Keratinocyte (primary cell): ENCODE results near the gene EXOC4. TPM values are rescaled to one million over a fixed set of nuclear protein-coding genes. Genes with fewer than 3 reads are reported as not detected.

Experiments used
- DNase-seq: peaks from one replicate; pipeline ENCODE4 v3.0.0-alpha.2; 2011; ENCODE audit warnings: low read depth, missing footprints, low spot score
- FAIRE-seq: peaks from 2 replicates; lab custom pipeline; 2011; peaks lifted over from hg19 to GRCh38; lab: Jason Lieb, UNC
- H2AFZ ChIP-seq: 2 replicates; pipeline ENCODE4 v1.6.0; 2012; ENCODE audit warnings: low read length, control low read depth, inconsistent platforms; ENCODE audit not compliant: control insufficient read depth
- H3K27ac ChIP-seq: 2 replicates; pipeline ENCODE4 v1.5.1; 2011; ENCODE audit warnings: low read length; ENCODE audit not compliant: control insufficient read depth, insufficient read depth
- H3K27me3 ChIP-seq: 3 replicates; pipeline ENCODE4 v1.6.0; 2011; ENCODE audit warnings: low read length; ENCODE audit not compliant: control insufficient read depth, insufficient read depth; ENCODE audit errors: extremely low read depth
- H3K36me3 ChIP-seq, 2 experiments: 2 replicates in 1 of 2; 3 replicates in 1 of 2; pipeline ENCODE4 v1.5.1; 2011; ENCODE audit warnings: low read length in 2 of 2, mild to moderate bottlenecking in 1 of 2; ENCODE audit not compliant: control insufficient read depth in 2 of 2, insufficient read depth in 2 of 2; ENCODE audit errors: extremely low read depth in 1 of 2
- H3K4me1 ChIP-seq: 3 replicates; pipeline ENCODE4 v1.5.1; 2011; ENCODE audit warnings: low read length; ENCODE audit not compliant: control insufficient read depth, insufficient read depth; ENCODE audit errors: extremely low read depth
- H3K4me2 ChIP-seq: 3 replicates; pipeline ENCODE4 v1.6.0; 2011; ENCODE audit warnings: low read depth, low read length; ENCODE audit not compliant: control insufficient read depth, insufficient read depth; ENCODE audit errors: extremely low read depth
- H3K4me3 ChIP-seq, 3 experiments: fragments of 200-600 bp in 1 of 3; sonication (generic) in 1 of 3; 2 replicates in 2 of 3; 3 replicates in 1 of 3; pipeline ENCODE4 v1.5.1; 2011 to 2016; ENCODE audit warnings: low read length in 3 of 3, mild to moderate bottlenecking in 3 of 3, control low read depth in 2 of 3, inconsistent platforms in 1 of 3, low read depth in 1 of 3, mixed read lengths in 1 of 3, mixed run types in 1 of 3, moderate library complexity in 1 of 3; ENCODE audit not compliant: control insufficient read depth in 2 of 3, insufficient read depth in 2 of 3; ENCODE audit errors: extremely low read depth in 1 of 3
- H3K79me2 ChIP-seq: 2 replicates; pipeline ENCODE4 v1.6.0; 2012; ENCODE audit warnings: low read length; ENCODE audit not compliant: control insufficient read depth, insufficient read depth
- H3K9ac ChIP-seq: 3 replicates; pipeline ENCODE4 v1.6.0; 2011; ENCODE audit warnings: low read length; ENCODE audit not compliant: control insufficient read depth, insufficient read depth; ENCODE audit errors: extremely low read depth
- H3K9me1 ChIP-seq: 3 replicates; pipeline ENCODE4 v1.6.0; 2011; ENCODE audit warnings: low read length; ENCODE audit not compliant: control insufficient read depth, insufficient read depth; ENCODE audit errors: extremely low read depth
- H3K9me3 ChIP-seq: 2 replicates; pipeline ENCODE4 v1.5.1; 2012; ENCODE audit warnings: low read depth, low read length; ENCODE audit not compliant: control insufficient read depth
- H4K20me1 ChIP-seq: 3 replicates; pipeline ENCODE4 v1.6.0; 2011; ENCODE audit warnings: low read length; ENCODE audit not compliant: control insufficient read depth, insufficient read depth; ENCODE audit errors: extremely low read depth
- CTCF ChIP-seq, 3 experiments: IDR thresholded peaks in 1 of 3; conservative IDR thresholded peaks in 1 of 3; optimal IDR thresholded peaks in 1 of 3; 2 replicates in 2 of 3; 3 replicates in 1 of 3; pipeline versions ENCODE3 to v1.5.1; 2011; ENCODE audit warnings: low read length in 3 of 3, mild to moderate bottlenecking in 3 of 3, moderate library complexity in 2 of 3, control low read depth in 1 of 3, inconsistent platforms in 1 of 3; ENCODE audit not compliant: insufficient read depth in 2 of 3; ENCODE audit errors: extremely low read depth in 1 of 3
- EZH2 ChIP-seq: IDR thresholded peaks from one replicate; pipeline ENCODE4 v1.6.1; 2012; ENCODE audit warnings: inconsistent platforms, mild to moderate bottlenecking, low read length, moderate library complexity
- dilution Hi-C: fragments of 300-500 bp; cut with MboI; formaldehyde crosslinking; loops from one replicate; pipeline ENCODE4 v1.7.0; 2020; ENCODE audit warnings: low sequenced_read_pairs; ENCODE audit not compliant: extremely low pct_ligation_motif_present
- polyA plus RNA-seq, 5 experiments: library from polyadenylated mRNA; depleted of rRNA in 3 of 5; stranded (reverse) in 3 of 5; stranded (forward) in 1 of 5; unstranded in 1 of 5; fragments of >200 nt; gene quantifications; 1 replicate in 1 of 5; 2 replicates in 3 of 5; 3 replicates in 1 of 5; pipeline versions ENCODE4 v1.2.1 to v1.2.3, GENCODE V29; 2011 to 2012; ENCODE audit warnings: missing spikeins in 2 of 5, low read depth in 1 of 5, low replicate concordance in 1 of 5

Gene EXOC4
- polyA plus RNA-seq, 1 donor (not counting 4 experiments of a cell fraction or from before 2014, with no cell fraction given) = 52.6 TPM

DNA sequence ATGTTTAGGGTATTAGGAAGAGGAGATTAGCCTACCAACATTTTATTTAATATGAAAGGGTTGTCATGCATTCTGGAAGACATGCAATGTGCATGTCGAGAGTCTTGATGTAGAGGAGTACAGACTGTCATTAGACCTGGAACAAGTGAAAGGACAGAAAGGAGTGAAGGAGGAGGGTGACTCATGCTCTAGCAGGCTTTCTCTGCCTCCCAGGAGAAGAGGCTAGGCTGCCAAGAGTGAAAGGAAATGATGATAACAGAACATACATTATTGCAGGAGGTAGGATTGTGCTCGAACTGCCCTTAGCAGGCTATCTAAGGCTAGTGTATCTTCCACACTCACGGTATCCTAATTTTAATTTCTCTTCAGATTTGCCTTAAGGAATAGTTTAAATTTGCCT lies 228.8 kb downstream of the EXOC4 start:
- H3K27me3 ChIP-seq = no peaks in the 10 kb centered on the region
- TF ChIP-seq EZH2 (no peak), CTCF (optimal IDR thresholded peaks at IDR 0.05 in 1 of 3, IDR thresholded peaks at IDR 0.05 in 1 of 3, conservative IDR thresholded peaks at IDR 0.05 in 1 of 3; ENCODE audit: extremely low read depth in 1 of 3, insufficient read depth in 2 of 3, low read length in 3 of 3) (no peak)
- H2AFZ ChIP-seq = no peak overlapping the region
- no peak overlapping the region for H3K4me3 ChIP-seq
- H3K4me2 ChIP-seq = peak overlapping the region; percentile 28
- H3K4me1 ChIP-seq = peaks cover 16% of the 10 kb centered on the region
- H3K9me3 ChIP-seq = no peaks in the 10 kb centered on the region
- no peaks in the 10 kb centered on the region for H3K79me2 ChIP-seq
- dilution Hi-C loops = no loop called here
- no peak overlapping the region for H3K27ac ChIP-seq
- FAIRE-seq (peak; percentile 84), DNase-seq (no peak)
- H3K36me3 ChIP-seq = no peaks in the 10 kb centered on the region
- no peaks in the 10 kb centered on the region for H3K9me1 ChIP-seq
- no peaks in the 10 kb centered on the region for H4K20me1 ChIP-seq
- no peak overlapping the region for H3K9ac ChIP-seq

DNA sequence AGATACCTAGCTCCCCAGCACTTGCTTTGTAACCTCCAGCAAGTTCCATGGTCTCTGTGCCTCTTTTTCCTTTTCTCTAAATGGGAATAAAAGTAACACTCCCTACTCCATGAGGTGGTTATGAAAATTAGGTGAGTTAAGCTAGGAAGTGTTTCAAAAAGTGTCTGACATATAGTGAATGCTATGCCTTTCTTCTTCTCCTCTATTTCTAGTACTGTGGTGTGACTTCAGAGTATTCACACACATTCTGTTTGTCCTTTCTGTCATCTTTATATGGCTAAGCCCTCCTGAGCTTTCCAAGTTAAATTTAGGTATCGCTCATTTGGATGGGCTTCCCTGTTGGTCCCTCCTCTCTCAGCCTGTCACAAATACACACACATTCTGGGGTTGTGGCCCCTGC lies 229.7 kb downstream of the EXOC4 start:
- dilution Hi-C loops = no loop called here
- Histone ChIP-seq H3K9me1 (no peaks in the 10 kb centered on the region), H3K9me3 (no peaks in the 10 kb centered on the region), H3K4me1 (peaks cover 16% of the 10 kb centered on the region), H3K4me2 (no peak overlapping the region), H3K36me3 (no peaks in the 10 kb centered on the region), H3K27me3 (no peaks in the 10 kb centered on the region), H3K27ac (no peak overlapping the region), H2AFZ (no peak overlapping the region), H3K9ac (no peak overlapping the region), H3K79me2 (no peaks in the 10 kb centered on the region), H4K20me1 (no peaks in the 10 kb centered on the region), H3K4me3 (no peak overlapping the region)
- FAIRE-seq (no peak), DNase-seq (no peak)
- TF ChIP-seq EZH2 = no peak
- TF ChIP-seq CTCF (optimal IDR thresholded peaks at IDR 0.05 in 1 of 3, IDR thresholded peaks at IDR 0.05 in 1 of 3, conservative IDR thresholded peaks at IDR 0.05 in 1 of 3; ENCODE audit: extremely low read depth in 1 of 3, insufficient read depth in 2 of 3, low read length in 3 of 3) = no peak
